Measurements from ENCODE around the gene MANSC1. TPM values are rescaled to one million over a fixed set of nuclear protein-coding genes. Genes with fewer than 3 reads are reported as not detected.

The MANSC1 gene
- total and polyA plus RNA-seq, 2 of the 13 experiments (the other 11 are each of a cell fraction or from before 2014, with no cell fraction given), result 1.9 to 4.2 TPM

- TF ChIP-seq WIZ (CRISPR knock-in tag; IDR thresholded peaks at IDR 0.05), result no peak
- no peak for TF ChIP-seq ZNF12 (CRISPR knock-in tag; IDR thresholded peaks at IDR 0.05)
- peak; percentile 62 for TF ChIP-seq FOXA3 (CRISPR knock-in tag; IDR thresholded peaks at IDR 0.05)
- TF ChIP-seq HNF4A (CRISPR knock-in tag; IDR thresholded peaks at IDR 0.05), result peak; percentile 81
- no peak for TF ChIP-seq HCFC1 (IDR thresholded peaks at IDR 0.05; ENCODE audit: low read depth, low read length)
- TF ChIP-seq CEBPG (CRISPR knock-in tag; IDR thresholded peaks at IDR 0.05), result peak; percentile 86
- TF ChIP-seq CEBPB (IDR thresholded peaks at IDR 0.05; ENCODE audit: borderline replicate concordance, low read depth, low read length), result peak; percentile 90
- no peak for TF ChIP-seq RFXANK (CRISPR knock-in tag; IDR thresholded peaks at IDR 0.05)
- TF ChIP-seq CHCHD3 (CRISPR knock-in tag; IDR thresholded peaks at IDR 0.05), result no peak
- no peak for TF ChIP-seq GPN1 (CRISPR knock-in tag; IDR thresholded peaks at IDR 0.05; ENCODE audit: borderline replicate concordance)
- TF ChIP-seq ZNF205 (CRISPR knock-in tag; IDR thresholded peaks at IDR 0.05), result peak; percentile 44; the same call in 1 of the 2 replicates
These were observed 14.0 kb downstream of the MANSC1 start (continued) for GRCh38 chr12:12336049-12336411.

GRCh38 chr12:12334367-12335040 lies 15.5 kb downstream of the MANSC1 start:
- POLR2A ChIA-PET, result no interaction called here
- no peaks in the 10 kb centered on the region for H3K79me2 ChIP-seq (ENCODE audit: insufficient read depth, low read length)
- peak in 1 of 2 experiments; percentile 53; a peak in 1 of 4 replicates for TF ChIP-seq HMGXB4 (CRISPR knock-in tag; IDR thresholded peaks at IDR 0.05; ENCODE audit: borderline replicate concordance in 1 of 2, low read depth in 1 of 2)
- 0 out of 2 replicates have a peak, but pooled peaks have one; percentile 10 for TF ChIP-seq FOSL2 (CRISPR knock-in tag; IDR thresholded peaks at IDR 0.05)
- TF ChIP-seq ZBTB34 (CRISPR knock-in tag; IDR thresholded peaks at IDR 0.05), result no peak
- TF ChIP-seq MYPOP (CRISPR knock-in tag; IDR thresholded peaks at IDR 0.05), result no peak
- no peak for TF ChIP-seq CHCHD3 (CRISPR knock-in tag; IDR thresholded peaks at IDR 0.05)
- TF ChIP-seq KLF12 (CRISPR knock-in tag; IDR thresholded peaks at IDR 0.05; ENCODE audit: borderline replicate concordance), result no peak
- no peak for TF ChIP-seq ATF5 (CRISPR knock-in tag; IDR thresholded peaks at IDR 0.05; ENCODE audit: low read depth)
- TF ChIP-seq NCOA2 (CRISPR knock-in tag; IDR thresholded peaks at IDR 0.05), result no peak
- no peak for TF ChIP-seq GLI4 (CRISPR knock-in tag; IDR thresholded peaks at IDR 0.05; ENCODE audit: borderline replicate concordance)
- TF ChIP-seq SAP130 (CRISPR knock-in tag; IDR thresholded peaks at IDR 0.05; ENCODE audit: low read depth), result peak; percentile 40; the same call in 1 of the 2 replicates

More at GRCh38 chr12:12334367-12335040, 15.5 kb downstream of the MANSC1 start:
- Histone ChIP-seq H3K9me3 (ENCODE audit: low read length) (no peaks in the 10 kb centered on the region), H3K4me2 (ENCODE audit: low read depth, low read length) (peak overlapping the region; percentile 39), H3K9ac (ENCODE audit: insufficient read depth, low read depth, low read length) (no peak overlapping the region), H3K36me3 (replicated peaks in 1 of 2; ENCODE audit: control insufficient read depth in 1 of 2, insufficient read depth in 2 of 2, low read length in 2 of 2) (no peaks in the 10 kb centered on the region), H3K27ac (ENCODE audit: extremely low read length, insufficient read depth, low read length) (no peak overlapping the region), H3K4me3 (replicated peaks in 1 of 3; ENCODE audit: insufficient read depth in 1 of 3, low read depth in 2 of 3, low read length in 3 of 3) (no peak overlapping the region), H3K27me3 (ENCODE audit: control insufficient read depth in 1 of 2, insufficient read depth in 2 of 2, low read length in 2 of 2) (no peaks in the 10 kb centered on the region), H3K4me1 (ENCODE audit: insufficient read depth, low read length) (peaks cover 34% of the 10 kb centered on the region), H2AFZ (ENCODE audit: low read length) (no peak overlapping the region), H4K20me1 (ENCODE audit: insufficient read depth, low read length) (no peaks in the 10 kb centered on the region)
- DNase-seq (ENCODE audit: low spot score) (peak; percentile 53), FAIRE-seq (peak; percentile 78), ATAC-seq (peak; percentile 88)
- BruUV-seq (replicated peaks), result no TSS peak
- 34% methylated on average over 9 of the region's 10 CpGs for WGBS (ENCODE audit: low lambda C conversion rate)
- in situ Hi-C loops (cut with HindIII; ENCODE audit: extremely low pct_ligation_motif_present, low pct_unique_long_range_greater_than_20kb), result no loop called here
- CTCF ChIA-PET (ENCODE audit: low intra/inter-chr PET ratio, low total read pairs), result interaction anchor here (0.9 to 2.6 kb wide), 4 partner anchors 42 to 370 kb away, joined by 3 to 22 read pairs (median 4); no protein-coding TSS in a partner anchor
- intact Hi-C loops (cut with micrococcal nuclease; ENCODE audit: unreplicated experiment), result loop anchor here (1.0 to 5.0 kb wide), 4 partner anchors 68 to 298 kb away; partner anchors contain the start of gene LRP6

Data from HepG2 (cell line).